Activated naive CD4-positive, alpha-beta T cell treated with anti-CD3 and anti-CD28 coated beads, Interleukin-2, amount 50 U/mL, for 16 hours (primary cell): ENCODE measurements around the gene MAPK8IP2.
A peak's percentile ranks its signal among the peaks of the same experiment; 100 is the strongest.

Experiments
- DNase-seq: peaks from one replicate; pipeline ENCODE4 v3.0.0-alpha.2; 2020

Gene MAPK8IP2

GRCh38 chr22:50600538-50600937, at the start of gene MAPK8IP2:
Gene MAPK8IP2 (plus strand): TSS chr22:50600793. CDS start chr22:50600819, 26 bp downstream.
- DNase-seq: no peak

GRCh38 chr22:50551160-50551752, 49.3 kb upstream of the MAPK8IP2 start:
- DNase-seq: no peak

DNA sequence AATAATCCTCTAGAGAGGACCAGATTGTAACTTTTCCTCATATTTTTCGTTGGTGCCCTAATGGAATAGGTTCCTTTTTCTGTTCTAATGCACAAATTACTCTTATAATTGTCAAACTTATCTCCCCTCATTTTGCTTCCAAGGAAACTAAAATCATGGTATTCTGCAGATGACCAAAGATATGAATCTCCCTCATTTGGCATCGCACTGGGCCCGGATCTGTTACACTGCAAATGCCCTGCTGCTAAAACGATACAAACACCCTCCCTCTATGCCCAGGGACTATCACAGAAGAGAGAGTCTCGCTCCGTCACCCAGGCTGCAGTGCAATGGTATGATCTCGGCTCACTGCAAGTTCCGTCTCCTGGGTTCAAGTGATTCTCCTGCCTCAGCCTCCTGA, 47.3 kb upstream of the MAPK8IP2 start:
- DNase-seq: no peak

DNA sequence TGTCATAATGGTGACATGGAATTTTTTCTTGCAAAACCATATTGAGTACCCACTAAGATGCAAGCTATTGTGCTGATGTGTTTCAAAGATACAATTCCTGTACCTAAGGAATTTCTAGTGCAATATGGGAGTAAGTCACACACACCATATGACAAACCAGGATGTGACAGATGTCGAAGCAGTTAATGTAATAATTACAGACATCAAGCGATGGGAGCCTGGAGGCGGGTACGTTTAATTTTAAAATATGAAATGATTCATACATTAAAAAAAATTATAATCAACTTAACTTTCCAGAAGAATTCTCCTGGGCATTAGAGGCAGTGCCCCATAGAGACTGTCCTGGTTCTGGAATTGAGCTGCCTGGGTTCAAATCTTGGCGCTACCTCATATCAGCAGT, 43.9 kb upstream of the MAPK8IP2 start:
- DNase-seq: no peak

DNA sequence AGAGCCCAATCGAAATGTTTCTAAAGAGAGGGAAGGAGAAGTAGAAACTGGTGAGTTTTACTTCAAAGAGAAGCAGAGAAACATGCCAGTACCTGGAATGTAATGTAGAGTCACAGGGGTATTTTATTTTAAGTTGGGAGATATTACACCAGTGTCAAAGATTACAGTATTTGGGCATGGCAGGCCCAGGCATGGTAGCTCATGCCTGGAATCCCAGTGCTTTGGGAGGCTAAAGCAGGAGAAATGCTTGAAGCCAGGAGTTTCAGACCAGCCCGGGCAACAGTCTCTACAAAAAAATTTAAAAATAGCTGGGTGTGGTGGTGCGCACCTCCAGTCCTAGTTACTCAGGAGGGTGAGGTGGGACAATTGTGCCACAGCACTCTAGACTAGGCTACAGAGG, 40.6 kb upstream of the MAPK8IP2 start:
- DNase-seq: no peak

- no peak for DNase-seq
These were observed 38.9 kb upstream of the MAPK8IP2 start for GRCh38 chr22:50561401-50562358.

GRCh38 chr22:50562523-50563412, 37.8 kb upstream of the MAPK8IP2 start, which contains the start of gene SYCE3:
Gene SYCE3 (minus strand): TSS chr22:50562919. CDS start chr22:50556405, 6,514 bp downstream.
- peak; percentile 97 for DNase-seq

DNA sequence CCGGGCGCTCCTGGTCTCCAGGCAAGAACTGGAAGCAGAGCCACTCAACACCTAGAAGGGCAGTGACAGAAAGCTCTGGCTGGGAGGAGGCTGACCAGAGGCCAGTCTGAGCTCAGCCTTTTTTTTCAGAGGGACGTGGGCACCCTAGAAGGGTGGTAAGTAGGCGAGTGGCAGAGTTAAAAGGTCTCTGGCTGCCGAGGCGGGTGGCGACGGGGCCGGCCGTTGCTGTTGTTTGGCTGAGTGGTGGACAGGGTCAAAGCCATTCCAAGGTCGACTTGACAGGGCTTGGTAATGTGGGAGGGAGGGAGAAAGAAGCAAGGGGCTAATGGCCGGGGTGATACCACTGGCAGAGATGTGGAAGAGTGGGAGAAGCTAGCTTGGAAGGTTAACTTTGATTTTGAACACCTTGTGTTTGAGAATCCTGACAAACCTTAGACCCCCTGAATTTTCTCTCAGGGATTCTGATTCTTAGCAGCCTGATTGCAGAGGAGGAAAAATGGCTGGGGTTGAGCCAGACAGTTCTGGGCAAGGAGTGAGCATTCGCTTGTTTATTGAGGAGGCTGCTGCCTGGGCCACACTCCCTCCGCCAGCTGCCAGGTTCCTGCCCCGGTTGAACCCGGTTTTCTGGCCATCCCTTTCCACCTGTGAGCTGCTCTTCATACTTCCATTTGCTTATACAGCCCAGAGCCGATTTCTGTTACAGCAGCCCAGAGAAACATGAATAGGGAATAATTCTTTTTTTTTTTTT, 37.0 kb upstream of the MAPK8IP2 start:
- DNase-seq: no peak

GRCh38 chr22:50564289-50564688, 36.3 kb upstream of the MAPK8IP2 start:
- DNase-seq: no peak

DNA sequence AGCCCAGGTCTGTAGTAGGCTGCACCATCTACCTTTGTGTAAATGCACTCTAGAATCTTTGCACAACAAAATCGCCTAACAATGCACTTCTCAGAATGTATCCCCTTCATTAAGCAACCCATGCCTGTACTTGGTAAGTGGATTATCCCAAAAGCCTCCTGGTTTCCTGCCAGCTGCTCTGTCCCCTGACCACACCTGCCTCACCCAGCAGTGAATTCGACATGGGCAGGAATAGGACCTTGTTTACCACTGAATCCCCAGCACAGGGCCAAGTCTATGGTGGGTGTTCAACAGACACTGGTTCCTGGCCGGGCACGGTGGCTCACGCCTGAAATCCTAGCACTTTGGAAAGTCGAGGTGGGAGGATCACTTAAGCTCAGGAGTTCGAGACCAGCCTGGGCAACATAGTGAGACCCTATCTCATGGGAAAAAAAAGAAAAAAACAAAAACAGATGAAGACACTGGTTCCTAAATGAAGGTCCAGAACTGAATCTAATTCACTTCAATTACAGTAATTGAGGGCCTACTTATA, 32.8 kb upstream of the MAPK8IP2 start:
- DNase-seq: no peak

DNA sequence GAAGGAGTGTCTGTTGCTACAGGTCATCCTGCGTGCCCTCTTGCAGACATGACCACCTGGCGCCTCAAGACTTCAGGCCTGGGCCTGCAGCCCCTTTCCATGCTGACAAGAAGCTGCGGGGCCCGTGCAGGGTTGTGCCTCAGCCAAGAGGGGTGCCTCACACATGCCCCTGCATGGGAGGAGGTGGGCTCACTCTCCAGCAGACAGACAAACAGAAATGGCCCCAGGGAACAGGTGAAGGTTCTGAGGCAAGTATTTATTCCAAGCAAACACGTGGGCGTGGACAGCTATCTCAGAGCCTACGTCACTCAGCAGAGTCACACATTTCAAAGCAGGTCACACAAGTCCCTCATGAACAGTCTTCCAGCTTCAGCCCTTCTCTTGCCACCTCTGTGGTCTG, 32.0 kb upstream of the MAPK8IP2 start:
- no peak for DNase-seq

DNA sequence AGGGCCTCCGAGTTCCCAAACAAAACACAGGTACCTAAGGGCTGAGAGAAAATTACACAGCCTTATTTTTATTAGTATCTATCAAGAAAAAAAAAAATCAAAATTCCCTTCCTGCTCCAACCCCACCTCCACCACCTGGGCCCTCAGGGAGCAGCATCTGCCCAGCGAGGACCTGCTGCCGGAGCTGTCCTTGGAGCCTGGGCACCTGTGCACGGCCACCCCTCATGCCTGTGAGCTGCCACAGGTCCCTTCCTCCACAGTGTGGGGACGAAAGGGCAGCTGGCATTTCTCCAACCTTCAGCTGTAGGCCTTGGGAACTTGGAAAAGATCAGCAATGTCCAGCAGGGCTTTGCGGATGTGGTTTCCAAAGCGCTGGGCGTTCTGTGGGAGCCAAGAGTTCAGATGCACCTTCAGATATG, 31.5 kb upstream of the MAPK8IP2 start:
- DNase-seq: no peak

- DNase-seq: no peak
These were observed 30.6 kb upstream of the MAPK8IP2 start for GRCh38 chr22:50569896-50570535.

DNA sequence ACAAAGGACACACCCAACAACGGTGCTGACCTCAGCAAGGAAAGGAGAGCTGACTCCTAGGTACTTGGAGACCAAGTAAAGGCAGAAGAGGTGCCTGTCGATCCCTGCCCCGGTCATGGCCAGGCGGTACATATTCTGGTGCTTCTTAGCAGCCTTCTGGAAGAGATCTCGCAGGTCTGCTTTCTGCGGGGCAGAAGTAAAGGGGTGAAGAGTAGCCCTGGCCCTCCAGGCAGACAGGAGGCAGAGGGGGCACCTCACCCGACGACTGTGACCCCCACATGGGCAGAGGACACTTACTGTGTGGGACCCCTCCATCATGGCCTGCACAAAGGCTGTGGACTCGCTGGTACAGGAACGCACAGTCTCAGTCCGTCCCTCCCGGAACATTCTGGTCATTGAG, 29.7 kb upstream of the MAPK8IP2 start:
- DNase-seq: no peak

DNA sequence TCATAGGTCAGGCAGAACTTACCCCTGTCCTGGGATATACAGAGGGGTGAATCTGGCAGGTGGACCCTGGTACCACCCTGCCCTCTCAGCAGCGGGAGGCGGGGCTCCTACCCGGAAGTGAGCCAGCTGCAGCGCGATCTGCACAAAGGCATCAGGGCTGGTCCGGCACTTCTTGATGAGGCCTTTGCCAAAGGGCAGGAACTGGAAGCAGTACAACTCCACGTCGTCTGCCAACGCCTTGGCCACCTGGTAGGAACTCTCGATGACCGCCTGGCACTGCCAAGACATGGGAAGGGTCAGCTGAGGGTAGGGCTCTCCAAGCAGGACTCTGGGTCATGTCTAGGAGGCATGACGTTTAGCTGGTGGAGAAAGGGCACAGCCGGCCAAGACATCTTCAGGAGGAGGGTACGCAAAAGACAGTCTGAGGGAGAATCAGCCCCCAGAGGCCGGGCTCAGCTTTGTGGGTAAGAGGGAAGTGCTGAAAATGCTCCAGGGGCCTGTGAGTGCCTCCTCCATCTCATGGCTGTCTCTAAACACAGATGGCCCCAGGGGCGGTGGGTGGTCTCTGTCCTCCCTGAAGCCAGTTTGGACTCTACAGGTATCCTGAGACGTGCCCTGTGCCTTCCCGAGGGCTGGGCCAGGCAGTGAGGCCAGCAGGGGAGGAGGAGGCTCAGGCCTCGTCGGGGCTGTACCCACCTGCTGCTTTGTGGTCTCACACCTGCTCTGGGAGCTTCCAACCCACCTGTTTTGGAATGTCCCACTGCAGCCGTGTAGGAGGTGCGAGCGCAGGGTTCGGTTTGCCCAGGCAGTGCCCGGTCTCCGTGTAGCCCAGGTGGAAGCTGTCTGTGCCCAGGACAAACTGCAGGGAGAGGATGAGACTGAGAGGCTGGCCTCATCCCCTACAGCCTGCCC, 29.1 kb upstream of the MAPK8IP2 start:
- DNase-seq: no peak

GRCh38 chr22:50572965-50573364, 27.6 kb upstream of the MAPK8IP2 start:
- no peak for DNase-seq

GRCh38 chr22:50573491-50574382, 26.9 kb upstream of the MAPK8IP2 start:
- no peak for DNase-seq

DNA sequence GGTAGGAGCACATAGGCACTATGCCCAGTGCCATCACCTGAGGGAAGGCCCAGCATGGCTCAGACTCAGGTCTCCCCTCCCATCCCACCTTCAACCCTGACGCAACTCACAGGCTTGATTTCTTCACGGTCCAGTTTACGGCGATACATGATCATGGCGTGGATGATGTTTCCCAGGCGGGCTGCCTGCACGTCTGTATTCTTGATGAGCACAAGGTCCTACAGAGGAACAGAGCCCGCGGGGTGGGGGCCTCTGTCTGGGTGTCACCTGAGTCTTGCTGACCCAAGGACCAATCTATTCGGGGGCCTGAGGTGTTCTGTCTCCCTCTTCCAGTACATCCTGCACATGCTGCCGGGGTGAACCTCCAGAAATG, 26.2 kb upstream of the MAPK8IP2 start:
- no peak for DNase-seq

GRCh38 chr22:50575426-50575941, 25.1 kb upstream of the MAPK8IP2 start:
- DNase-seq: no peak
